Right kidney (tissue), 1 donor: ENCODE measurements around the gene NAPA.

Experiments
- DNase-seq: peaks from one replicate; pipeline ENCODE4 v3.0.0-alpha.2; 2016

The NAPA gene

GRCh38 chr19:47503130-47503825 is 11.6 kb downstream of the NAPA start:
- no peak for DNase-seq

GRCh38 chr19:47499863-47500830 is 14.7 kb downstream of the NAPA start:
- DNase-seq = no peak

- DNase-seq = no peak
These were observed 15.5 kb downstream of the NAPA start for GRCh38 chr19:47499371-47499770.

GRCh38 chr19:47498561-47498960 is 16.3 kb downstream of the NAPA start:
- no peak for DNase-seq

GRCh38 chr19:47497821-47498520 is 16.9 kb downstream of the NAPA start:
- DNase-seq = no peak

- DNase-seq = no peak
These were observed 17.7 kb downstream of the NAPA start for GRCh38 chr19:47497050-47497766.

GRCh38 chr19:47495478-47496372 is 19.1 kb downstream of the NAPA start:
- DNase-seq = no peak

- no peak for DNase-seq
These were observed 20.1 kb downstream of the NAPA start for GRCh38 chr19:47494729-47495128.

GRCh38 chr19:47494211-47494547 is 20.7 kb downstream of the NAPA start:
- no peak for DNase-seq

GRCh38 chr19:47493378-47494210 is 21.3 kb downstream of the NAPA start:
- no peak for DNase-seq

GRCh38 chr19:47492571-47493377 is 22.1 kb downstream of the NAPA start:
- no peak for DNase-seq

- no peak for DNase-seq
These were observed 22.7 kb downstream of the NAPA start for GRCh38 chr19:47492137-47492533.

- DNase-seq = no peak
These were observed 23.3 kb downstream of the NAPA start for GRCh38 chr19:47491358-47492136.

- no peak for DNase-seq
These were observed 24.0 kb downstream of the NAPA start for GRCh38 chr19:47490847-47491246.

GRCh38 chr19:47490031-47490430 is 24.8 kb downstream of the NAPA start:
- DNase-seq = no peak

GRCh38 chr19:47489072-47489914 is 25.6 kb downstream of the NAPA start:
- DNase-seq = no peak
